Stimulated activated CD8-positive, alpha-beta memory T cell treated with anti-CD3 and anti-CD28 coated beads, Interleukin-7, amount 100 ng/mL, for 48 hours (primary cell): Measurements from ENCODE around the gene L3HYPDH.

Experiments
- DNase-seq, 2 donors: peaks; one replicate each; pipeline ENCODE4 v3.0.0-alpha.2; 2020; ENCODE audit warnings: low read depth in 1 of 2; ENCODE audit errors: extremely low read depth in 1 of 2

L3HYPDH gene

GRCh38 chr14:59427653-59428580 lies 56.3 kb downstream of the L3HYPDH start:
- no peak for DNase-seq

DNA sequence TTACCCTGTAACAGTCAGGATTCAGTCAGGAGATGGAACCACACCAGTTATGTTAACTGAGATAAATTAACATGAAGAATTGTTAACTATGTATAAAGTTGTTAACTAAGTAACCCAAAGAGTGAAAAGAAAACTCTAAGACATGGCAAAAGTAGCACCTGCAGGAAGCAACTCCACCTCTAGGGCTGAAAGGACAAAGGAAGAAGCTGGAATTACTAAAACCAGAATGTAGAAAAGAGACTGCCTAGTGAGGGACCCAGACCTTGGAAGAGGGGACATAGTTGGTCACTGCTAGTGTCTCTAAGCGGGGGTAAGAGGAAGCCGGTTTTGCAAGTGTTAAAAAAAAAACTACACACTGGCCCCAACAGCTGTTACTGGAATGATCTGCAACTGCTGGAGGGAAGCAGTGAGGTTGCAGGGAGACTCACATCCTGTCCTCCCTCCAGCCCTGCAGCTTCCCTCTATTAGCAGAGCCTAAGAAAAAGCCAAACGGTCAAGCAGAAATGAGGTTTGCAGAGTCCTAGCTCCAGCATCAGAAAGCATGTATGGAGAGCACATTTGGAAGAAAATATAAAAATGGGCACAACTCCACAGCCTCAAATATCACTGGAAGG lies 58.8 kb downstream of the L3HYPDH start:
- no peak for DNase-seq

GRCh38 chr14:59424341-59425071 lies 59.7 kb downstream of the L3HYPDH start:
- DNase-seq, result no peak
